Activated naive CD4-positive, alpha-beta T cell treated with anti-CD3 and anti-CD28 coated beads for 36 hours (primary cell): Measurements from ENCODE around the gene MET. TPM values are rescaled to one million over a fixed set of nuclear protein-coding genes. Genes with fewer than 3 reads are reported as not detected.
"Not testable (repeated sequence)": the region's sequence is repeated elsewhere in the genome, so short reads cannot be mapped to it uniquely, and the experiment has no call there.

Source experiments
- CTCF ChIA-PET: fragments of 350-600 bp; sonication (Branson Sonifier 250); formaldehyde crosslinking; loops from one replicate; lab custom pipeline; 2021; ENCODE audit warnings: antibody characterized with exemption; lab: Charles Lee
- DNase-seq: peaks from one replicate; pipeline ENCODE4 v3.0.0-alpha.2; 2020
- H3K27ac Mint-ChIP-seq: one replicate; pipeline ENCODE4 v1.8.0; 2021; ENCODE audit warnings: mild to moderate bottlenecking, mixed read lengths
- H3K27me3 Mint-ChIP-seq: one replicate; pipeline ENCODE4 v1.8.0; 2021; ENCODE audit warnings: low read depth, mixed read lengths
- H3K36me3 Mint-ChIP-seq: one replicate; pipeline ENCODE4 v1.8.0; 2021; ENCODE audit warnings: low read depth, mixed read lengths
- H3K4me1 Mint-ChIP-seq: one replicate; pipeline ENCODE4 v1.8.0; 2021; ENCODE audit warnings: low read depth, mixed read lengths
- H3K4me3 Mint-ChIP-seq: one replicate; pipeline ENCODE4 v1.8.0; 2021; ENCODE audit warnings: mild to moderate bottlenecking, moderate library complexity, mixed read lengths
- H3K9me3 Mint-ChIP-seq: one replicate; pipeline ENCODE4 v1.8.0; 2021; ENCODE audit warnings: mixed read lengths
- intact Hi-C: fragments of 100-400 bp; cut with micrococcal nuclease; formaldehyde crosslinking; loops from one replicate; pipeline ENCODE4 v1.15.1; 2023
- total RNA-seq, 2 experiments: library from RNA; stranded (reverse); gene quantifications; one replicate each; pipeline ENCODE4 v1.2.3, GENCODE V29; 2021

Gene MET
- total RNA-seq, 2 experiments from 2014 or later, result 0.42 to 0.52 TPM

DNA sequence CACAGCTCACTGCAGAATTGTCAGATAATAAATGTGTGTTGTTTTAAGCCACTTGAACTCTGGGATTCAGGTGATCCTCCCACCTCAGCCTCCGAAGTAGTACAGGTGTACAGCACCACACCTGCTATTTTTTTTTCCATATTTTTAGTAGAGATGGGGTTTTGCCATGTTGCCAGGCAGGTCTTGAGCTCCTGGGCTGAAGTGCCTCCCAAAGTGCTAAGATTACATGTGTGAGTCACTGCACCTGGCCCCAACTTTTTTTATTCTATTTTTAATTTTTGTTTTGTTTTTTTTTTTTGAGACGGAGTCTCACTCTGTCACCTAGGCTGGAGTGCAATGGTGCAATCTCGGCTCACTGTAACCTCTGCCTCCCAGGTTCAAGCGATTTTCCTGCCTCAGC is 28.8 kb upstream of the MET start:
- intact Hi-C loops, CTCF ChIA-PET, H3K9me3 Mint-ChIP-seq, H3K4me3 Mint-ChIP-seq, H3K36me3 Mint-ChIP-seq, H3K4me1 Mint-ChIP-seq, H3K27ac Mint-ChIP-seq, DNase-seq: not testable (repeated sequence)
- peaks cover 12% of the 10 kb centered on the region for H3K27me3 Mint-ChIP-seq

DNA sequence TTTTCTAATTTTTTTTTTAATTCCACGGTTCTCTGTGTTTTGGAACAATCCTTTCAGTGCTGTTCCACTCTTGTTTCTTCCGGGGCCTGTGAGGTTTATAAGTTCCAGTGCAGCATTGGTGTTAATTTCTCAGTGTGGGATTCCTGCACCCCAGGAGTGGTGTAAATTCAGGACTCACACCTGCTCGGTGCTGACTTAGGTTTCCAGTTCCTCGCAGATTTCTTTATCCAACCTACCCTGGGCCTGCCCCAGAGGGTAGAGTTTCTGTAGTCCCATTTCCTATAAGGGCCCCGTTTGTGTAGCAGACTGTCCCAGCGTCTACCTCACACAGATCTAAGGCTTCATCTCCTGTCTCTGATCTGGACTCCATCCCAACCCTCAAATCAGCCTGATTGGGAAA is 27.4 kb upstream of the MET start:
- H3K4me1 Mint-ChIP-seq, result no peaks in the 10 kb centered on the region
- intact Hi-C loops, result no loop called here
- no peaks in the 10 kb centered on the region for H3K36me3 Mint-ChIP-seq
- H3K27ac Mint-ChIP-seq, result no peak overlapping the region
- CTCF ChIA-PET, result interaction anchor here (0.6 kb wide), 1 partner anchor 183 kb away, joined by 6 read pairs; no protein-coding TSS in a partner anchor
- peaks cover 17% of the 10 kb centered on the region for H3K27me3 Mint-ChIP-seq
- no peak for DNase-seq
- no peak overlapping the region for H3K4me3 Mint-ChIP-seq
- no peaks in the 10 kb centered on the region for H3K9me3 Mint-ChIP-seq

DNA sequence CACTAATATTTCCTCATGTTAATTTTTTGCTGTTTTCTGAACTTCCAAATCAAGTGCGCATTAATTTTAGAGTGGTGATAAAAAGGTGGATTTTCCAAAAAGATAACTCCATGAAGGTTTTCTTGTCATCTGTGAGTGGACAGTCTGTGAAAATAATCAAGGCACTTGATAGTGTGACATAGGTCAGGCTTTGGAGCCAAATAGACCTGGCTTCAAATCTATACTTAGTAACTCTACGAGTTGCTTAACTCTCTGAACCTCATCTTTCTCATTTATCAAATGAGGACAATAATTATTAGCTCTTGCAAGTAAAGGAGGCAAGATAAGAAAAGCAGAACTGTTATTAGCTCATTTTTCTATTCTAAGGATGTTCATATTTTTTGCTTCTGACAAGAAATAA is 24.7 kb upstream of the MET start:
- no peak for DNase-seq
- intact Hi-C loops, result no loop called here
- H3K9me3 Mint-ChIP-seq, result no peaks in the 10 kb centered on the region
- CTCF ChIA-PET, result interaction anchor here (0.6 to 2.1 kb wide), 2 partner anchors 134 to 139 kb away, joined by 3 to 4 read pairs; no protein-coding TSS in a partner anchor
- no peak overlapping the region for H3K4me3 Mint-ChIP-seq
- H3K27me3 Mint-ChIP-seq, result peaks cover 23% of the 10 kb centered on the region
- H3K4me1 Mint-ChIP-seq, result no peaks in the 10 kb centered on the region
- no peaks in the 10 kb centered on the region for H3K36me3 Mint-ChIP-seq
- no peak overlapping the region for H3K27ac Mint-ChIP-seq

DNA sequence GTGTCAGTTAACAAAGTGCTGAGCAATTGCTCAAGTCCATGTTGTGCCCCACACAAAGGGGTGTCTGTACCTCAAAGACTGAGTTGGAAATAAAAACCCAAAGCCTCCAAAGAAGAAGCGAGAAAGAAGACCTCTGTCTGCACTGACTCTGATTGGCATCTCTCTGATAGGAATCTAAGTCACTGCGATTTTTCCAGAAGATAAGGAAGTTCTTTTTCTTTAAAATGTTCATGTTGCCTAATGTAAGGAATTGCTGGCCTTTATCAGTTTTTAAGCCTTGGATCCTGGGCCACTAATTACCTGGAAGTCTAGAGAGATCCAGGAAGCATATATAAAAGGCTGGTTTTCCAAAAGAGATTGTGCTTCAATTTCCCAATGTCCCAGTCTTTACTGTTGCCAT is 24.1 kb upstream of the MET start:
- H3K4me3 Mint-ChIP-seq, result no peak overlapping the region
- H3K4me1 Mint-ChIP-seq, result no peaks in the 10 kb centered on the region
- no peak overlapping the region for H3K27ac Mint-ChIP-seq
- CTCF ChIA-PET, result interaction anchor here (2.1 kb wide), 1 partner anchor 139 kb away, joined by 4 read pairs; no protein-coding TSS in a partner anchor
- intact Hi-C loops, result no loop called here
- no peaks in the 10 kb centered on the region for H3K36me3 Mint-ChIP-seq
- H3K27me3 Mint-ChIP-seq, result peaks cover 24% of the 10 kb centered on the region
- H3K9me3 Mint-ChIP-seq, result no peaks in the 10 kb centered on the region
- no peak for DNase-seq

DNA sequence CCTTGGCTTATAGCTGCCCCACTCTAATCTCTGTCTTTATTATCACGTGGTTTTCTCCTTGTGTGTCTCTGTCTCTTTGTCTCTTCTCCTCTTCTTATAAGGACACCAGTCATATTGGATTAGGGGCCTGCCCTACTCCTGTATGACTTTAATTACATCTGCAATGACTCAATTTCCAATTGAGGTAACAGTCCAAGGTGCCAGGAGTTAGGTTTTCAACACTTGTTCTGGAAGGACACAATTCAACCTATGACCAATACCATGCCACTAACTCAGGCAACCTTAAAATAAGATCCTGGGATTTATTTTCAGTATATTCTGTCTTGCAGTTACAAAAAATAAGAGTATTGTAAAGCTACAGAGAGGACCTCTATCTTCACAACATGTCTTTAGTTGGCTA is 21.6 kb upstream of the MET start:
- Mint-ChIP-seq H3K4me3 (no peak overlapping the region), H3K4me1 (no peaks in the 10 kb centered on the region), H3K27ac (no peak overlapping the region), H3K36me3 (no peaks in the 10 kb centered on the region), H3K27me3 (peaks cover 17% of the 10 kb centered on the region), H3K9me3 (no peaks in the 10 kb centered on the region)
- intact Hi-C loops, result no loop called here
- no peak for DNase-seq
- CTCF ChIA-PET, result no interaction called here

DNA sequence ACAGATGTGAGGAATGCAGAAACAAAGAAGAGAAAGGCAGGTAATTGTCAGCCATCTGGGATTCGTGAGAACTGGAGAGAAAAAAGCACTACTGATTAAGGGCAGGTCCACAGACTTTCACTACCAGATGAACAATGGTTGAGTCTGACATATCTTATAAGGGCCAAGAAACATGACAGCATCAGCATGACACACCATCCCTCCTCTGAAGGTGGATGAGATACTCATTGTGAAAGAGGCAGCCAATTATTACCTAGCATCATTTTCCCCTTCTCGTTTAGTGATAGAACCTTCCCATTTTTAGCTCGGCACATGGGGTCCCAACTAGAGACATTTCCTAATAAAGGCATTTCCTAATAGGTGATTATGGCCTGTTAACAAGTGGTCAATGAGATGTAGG is 19.2 kb upstream of the MET start:
- no peak overlapping the region for H3K27ac Mint-ChIP-seq
- intact Hi-C loops, result no loop called here
- DNase-seq, result no peak
- no peaks in the 10 kb centered on the region for H3K4me1 Mint-ChIP-seq
- no peaks in the 10 kb centered on the region for H3K9me3 Mint-ChIP-seq
- H3K27me3 Mint-ChIP-seq, result peaks cover 14% of the 10 kb centered on the region
- CTCF ChIA-PET, result no interaction called here
- no peak overlapping the region for H3K4me3 Mint-ChIP-seq
- no peaks in the 10 kb centered on the region for H3K36me3 Mint-ChIP-seq

DNA sequence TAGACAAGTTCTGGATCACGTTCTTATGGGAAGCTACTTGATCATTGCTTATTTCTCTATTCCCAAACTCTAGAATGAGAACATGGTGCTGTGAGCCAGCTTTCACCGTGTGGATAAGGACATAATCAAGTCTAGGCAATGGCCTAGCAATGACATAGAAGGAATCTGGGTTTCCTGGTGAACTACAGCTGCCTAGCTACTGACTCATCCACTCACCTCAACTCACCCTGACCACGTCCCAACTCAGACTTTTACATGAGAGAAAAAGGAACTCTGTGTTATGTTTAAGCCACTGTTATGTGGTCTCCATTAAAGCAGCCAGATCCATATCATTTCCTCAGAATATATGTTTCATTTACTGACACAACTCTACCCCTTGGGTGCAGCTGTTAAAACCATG is 18.8 kb upstream of the MET start:
- Mint-ChIP-seq H3K9me3 (no peaks in the 10 kb centered on the region), H3K4me3 (no peak overlapping the region), H3K36me3 (no peaks in the 10 kb centered on the region), H3K27ac (no peak overlapping the region), H3K4me1 (no peaks in the 10 kb centered on the region), H3K27me3 (peaks cover 12% of the 10 kb centered on the region)
- CTCF ChIA-PET, result no interaction called here
- intact Hi-C loops, result no loop called here
- DNase-seq, result no peak

DNA sequence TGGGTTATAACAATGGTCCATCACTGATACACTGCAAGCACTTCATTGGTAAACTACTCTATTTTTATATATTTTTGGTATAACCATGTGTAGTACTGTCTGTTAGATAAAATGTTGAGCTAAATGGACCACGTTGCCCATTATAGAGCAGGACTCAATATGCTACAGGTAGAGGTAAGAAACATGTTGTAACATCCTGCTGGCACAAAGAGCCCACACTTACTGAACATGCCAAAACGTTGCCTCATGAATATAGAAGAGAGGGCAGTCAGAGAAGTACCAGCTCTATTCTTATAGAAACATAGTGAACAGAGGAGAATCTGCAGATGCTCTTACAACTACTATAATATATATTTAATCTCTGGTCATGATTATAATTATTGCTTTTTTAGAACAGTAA is 18.4 kb upstream of the MET start:
- Mint-ChIP-seq H3K27me3 (peaks cover 12% of the 10 kb centered on the region), H3K27ac (no peak overlapping the region), H3K4me3 (no peak overlapping the region), H3K36me3 (no peaks in the 10 kb centered on the region), H3K4me1 (no peaks in the 10 kb centered on the region), H3K9me3 (no peaks in the 10 kb centered on the region)
- intact Hi-C loops, result no loop called here
- CTCF ChIA-PET, result no interaction called here
- DNase-seq, result no peak

DNA sequence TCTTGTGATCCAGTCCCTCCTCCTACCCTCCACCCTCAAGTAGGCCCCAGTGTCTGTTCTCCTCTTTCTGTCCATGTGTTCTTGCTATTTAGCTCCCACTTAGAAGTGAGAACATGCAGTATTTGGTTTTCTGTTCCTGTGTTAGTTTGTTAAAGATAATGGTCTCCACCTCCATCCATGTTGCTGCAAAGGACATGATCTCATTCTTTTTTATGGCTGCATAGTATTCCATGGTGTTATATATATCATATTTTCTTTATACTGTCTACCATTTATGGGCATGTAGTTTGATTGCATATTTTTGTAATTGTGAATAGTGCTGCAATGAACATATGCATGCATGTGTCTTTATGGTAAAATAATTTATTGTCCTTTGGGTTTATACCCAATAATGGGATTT is 12.7 kb upstream of the MET start:
- H3K27ac Mint-ChIP-seq, intact Hi-C loops, H3K4me3 Mint-ChIP-seq, H3K4me1 Mint-ChIP-seq, H3K36me3 Mint-ChIP-seq, CTCF ChIA-PET, DNase-seq, H3K9me3 Mint-ChIP-seq: not testable (repeated sequence)
- peaks cover 11% of the 10 kb centered on the region for H3K27me3 Mint-ChIP-seq

DNA sequence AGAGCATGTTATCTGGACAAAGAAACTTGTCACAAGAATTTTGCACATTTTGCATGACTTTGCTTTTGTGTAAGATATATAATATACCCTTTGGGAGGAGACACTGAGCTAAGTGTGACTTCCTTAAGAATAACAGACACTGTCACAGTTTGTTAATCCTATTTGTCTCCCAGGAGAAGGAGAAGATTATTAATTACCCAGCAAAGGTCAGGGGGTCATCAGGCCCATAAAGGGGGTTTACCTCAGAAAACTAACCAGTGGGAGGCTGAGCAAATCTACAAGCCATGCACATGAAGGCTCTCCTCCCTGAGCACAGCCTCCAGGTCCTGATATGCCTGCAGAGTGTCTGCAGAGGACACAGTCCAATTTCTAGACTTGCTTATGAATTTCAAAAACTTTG is 10.1 kb upstream of the MET start:
- Mint-ChIP-seq H3K27ac (no peak overlapping the region), H3K4me3 (no peak overlapping the region), H3K36me3 (no peaks in the 10 kb centered on the region), H3K4me1 (no peaks in the 10 kb centered on the region), H3K27me3 (peaks cover 23% of the 10 kb centered on the region), H3K9me3 (peaks cover 2% of the 10 kb centered on the region)
- DNase-seq, result no peak
- intact Hi-C loops, result no loop called here
- CTCF ChIA-PET, result no interaction called here

DNA sequence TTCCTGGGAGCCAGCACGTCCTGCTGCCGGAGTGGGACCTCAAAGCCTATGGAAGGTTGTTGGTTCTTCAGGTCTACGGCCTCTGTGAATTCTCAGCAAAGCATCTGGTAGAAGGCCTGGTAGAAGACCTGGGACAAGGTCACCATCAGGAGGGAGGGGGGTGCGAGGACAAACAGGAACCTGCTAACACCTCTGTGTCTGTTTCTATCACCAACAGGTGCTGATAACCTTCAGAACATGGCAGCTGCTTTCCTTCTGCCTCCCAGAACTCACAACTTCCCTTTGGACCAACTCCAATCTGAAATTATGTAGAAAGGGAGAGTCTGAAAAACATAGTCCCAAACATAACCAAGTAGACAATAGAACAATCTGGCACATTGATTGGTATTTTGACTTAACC is 8.3 kb upstream of the MET start:
- intact Hi-C loops, result no loop called here
- no peak overlapping the region for H3K27ac Mint-ChIP-seq
- CTCF ChIA-PET, result no interaction called here
- no peaks in the 10 kb centered on the region for H3K36me3 Mint-ChIP-seq
- no peaks in the 10 kb centered on the region for H3K4me1 Mint-ChIP-seq
- H3K27me3 Mint-ChIP-seq, result peaks cover 29% of the 10 kb centered on the region
- H3K4me3 Mint-ChIP-seq, result no peak overlapping the region
- H3K9me3 Mint-ChIP-seq, result peaks cover 2% of the 10 kb centered on the region
- no peak for DNase-seq

DNA sequence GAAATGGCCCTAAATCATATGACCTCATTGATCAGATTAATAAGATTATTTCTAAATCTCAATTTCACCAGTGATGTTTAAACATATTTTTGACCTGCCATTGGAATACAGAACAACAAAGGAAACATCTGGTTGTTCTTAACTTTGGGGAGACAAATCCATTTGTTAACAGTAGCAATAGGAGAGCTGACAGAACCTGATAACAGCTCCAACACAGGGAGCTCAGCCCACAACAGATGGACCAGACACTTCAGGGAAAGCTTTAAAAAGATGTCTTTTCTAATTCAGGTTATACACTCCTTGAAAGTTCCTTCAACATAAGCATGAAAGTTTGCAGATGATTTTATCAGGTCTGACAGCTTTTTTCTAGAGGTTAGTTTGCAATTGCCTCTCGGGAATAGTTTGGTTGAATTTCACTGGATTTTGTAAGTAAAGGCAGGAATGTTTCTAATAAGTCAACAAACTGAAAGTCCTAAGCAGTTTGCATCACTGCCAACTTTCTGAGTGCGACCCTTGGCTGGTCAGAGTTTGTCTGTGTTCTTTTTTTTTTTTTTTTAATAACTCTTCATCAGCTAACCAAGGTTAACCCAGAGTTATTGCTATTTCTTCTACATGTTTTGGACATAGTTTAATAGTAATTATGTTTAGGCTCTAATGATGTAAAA is 6.5 kb upstream of the MET start:
- H3K36me3 Mint-ChIP-seq, result no peaks in the 10 kb centered on the region
- CTCF ChIA-PET, result interaction anchor here (0.6 kb wide), 1 partner anchor 42 kb away, joined by 3 read pairs; no protein-coding TSS in a partner anchor

DNA sequence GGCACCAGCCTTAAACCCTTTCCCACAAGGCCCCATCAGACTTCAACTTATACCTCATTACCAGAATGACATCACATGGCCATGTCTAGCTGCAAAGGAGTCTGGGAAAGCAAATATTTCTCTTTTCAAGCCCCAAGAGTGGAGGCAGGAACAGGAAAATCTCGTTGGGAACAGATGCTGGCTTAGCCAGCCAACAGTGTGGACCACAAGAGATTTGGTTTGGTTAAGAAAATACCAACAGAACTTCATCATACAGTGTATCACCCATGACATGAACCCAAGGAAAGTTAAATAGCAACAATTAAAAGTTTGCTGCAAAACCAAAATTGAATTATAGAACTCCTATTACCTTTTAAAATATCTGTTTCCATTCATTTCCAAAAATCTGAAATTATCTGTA is 2.2 kb upstream of the MET start:
- no peak for DNase-seq
- H3K36me3 Mint-ChIP-seq, result no peaks in the 10 kb centered on the region
- CTCF ChIA-PET, result no interaction called here
- H3K4me1 Mint-ChIP-seq, result peaks cover 2% of the 10 kb centered on the region
- no peak overlapping the region for H3K27ac Mint-ChIP-seq
- intact Hi-C loops, result loop anchor here (5.0 to 10.0 kb wide), 3 partner anchors 77 to 495 kb away; no protein-coding TSS in a partner anchor
- H3K9me3 Mint-ChIP-seq, result no peaks in the 10 kb centered on the region
- peaks cover 57% of the 10 kb centered on the region for H3K27me3 Mint-ChIP-seq
- H3K4me3 Mint-ChIP-seq, result no peak overlapping the region

More for the DNA sequence above, 6.5 kb upstream of the MET start:
- H3K27ac Mint-ChIP-seq, result no peak overlapping the region
- DNase-seq, result no peak
- no peaks in the 10 kb centered on the region for H3K9me3 Mint-ChIP-seq
- peaks cover 40% of the 10 kb centered on the region for H3K27me3 Mint-ChIP-seq
- no peak overlapping the region for H3K4me3 Mint-ChIP-seq
- H3K4me1 Mint-ChIP-seq, result no peaks in the 10 kb centered on the region
- intact Hi-C loops, result no loop called here
